ENCODE data around the gene USP6NL.
"Not testable (repeated sequence)": the region's sequence is repeated elsewhere in the genome, so short reads cannot be mapped to it uniquely, and the experiment has no call there.

USP6NL gene

DNA sequence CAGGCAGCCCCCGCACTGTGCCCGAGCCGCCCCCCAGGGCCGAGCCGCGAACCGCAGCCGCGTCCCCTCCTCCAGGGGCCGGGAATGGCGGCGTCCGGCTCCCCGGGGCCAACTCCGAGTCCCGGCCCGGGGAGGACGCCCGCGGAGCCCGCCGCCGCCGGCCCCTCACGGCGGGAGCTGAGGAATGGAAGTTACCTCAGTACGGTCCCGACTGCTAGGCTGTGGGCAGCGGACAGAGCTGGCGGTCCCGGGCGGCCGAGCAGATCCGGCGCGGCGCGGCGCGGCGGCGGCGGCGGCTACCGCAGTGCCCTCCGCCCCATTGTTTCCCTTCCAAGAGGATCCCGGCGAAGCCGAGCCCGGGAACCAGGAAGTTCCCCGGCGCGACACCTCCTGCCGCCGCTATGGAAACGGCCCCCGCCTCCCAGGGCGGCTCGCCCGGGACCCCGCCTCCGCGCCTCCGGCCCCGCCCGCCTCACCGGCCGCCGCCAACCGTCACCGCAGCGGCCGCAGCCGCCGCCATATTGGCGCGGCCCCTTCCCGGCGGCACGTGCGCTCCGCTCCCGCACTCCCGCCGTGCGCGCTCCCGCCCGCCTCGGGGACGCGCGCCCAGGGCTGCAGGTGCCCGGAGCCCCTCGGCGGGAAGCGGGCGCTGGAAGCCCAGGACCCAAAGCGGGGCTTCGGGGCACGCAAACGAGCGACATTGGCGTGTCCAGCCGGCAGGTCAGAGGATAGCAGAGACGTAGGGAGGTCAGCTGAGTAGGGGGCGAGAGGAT lies at the start of gene USP6NL:
Gene USP6NL, minus strand, starts transcription at position 403 of the 773 bp plus-strand sequence. CDS start 14,016 bp downstream, outside the sequence.
- no peak for DNase-seq (ENCODE audit: extremely low spot score, insufficient read length, low read depth)

DNA sequence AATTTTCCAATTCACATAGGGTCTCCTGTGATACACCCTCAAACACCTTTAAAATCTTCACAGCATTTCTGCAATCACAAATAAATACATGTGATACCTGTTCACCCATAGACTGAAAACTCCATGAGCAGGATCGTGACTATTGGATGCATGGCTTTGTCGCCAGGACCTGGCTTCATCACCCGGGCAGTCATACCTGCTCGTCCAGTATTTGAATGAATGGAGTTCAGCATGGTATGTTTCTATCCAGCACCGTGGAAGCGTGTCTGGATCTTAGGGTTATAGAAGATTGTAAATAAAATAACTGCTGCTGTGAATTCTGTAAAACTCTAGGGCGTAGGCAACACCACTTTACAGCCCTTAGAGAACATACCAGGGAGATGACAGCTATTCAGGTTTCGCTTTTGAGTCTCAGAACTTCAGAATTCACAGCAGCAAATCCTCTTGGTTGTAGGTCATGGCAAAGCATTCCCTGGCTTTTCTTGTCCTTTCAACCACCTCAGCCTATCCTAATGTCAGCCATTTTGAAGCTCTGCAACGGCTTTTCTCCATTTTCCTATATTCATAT lies 47.4 kb upstream of the USP6NL start:
- FAIRE-seq (no peak), DNase-seq (ENCODE audit: extremely low spot score, insufficient read length, low read depth) (no peak)

More for the DNA sequence above, at the start of gene USP6NL:
- FAIRE-seq = peak; percentile 12

DNA sequence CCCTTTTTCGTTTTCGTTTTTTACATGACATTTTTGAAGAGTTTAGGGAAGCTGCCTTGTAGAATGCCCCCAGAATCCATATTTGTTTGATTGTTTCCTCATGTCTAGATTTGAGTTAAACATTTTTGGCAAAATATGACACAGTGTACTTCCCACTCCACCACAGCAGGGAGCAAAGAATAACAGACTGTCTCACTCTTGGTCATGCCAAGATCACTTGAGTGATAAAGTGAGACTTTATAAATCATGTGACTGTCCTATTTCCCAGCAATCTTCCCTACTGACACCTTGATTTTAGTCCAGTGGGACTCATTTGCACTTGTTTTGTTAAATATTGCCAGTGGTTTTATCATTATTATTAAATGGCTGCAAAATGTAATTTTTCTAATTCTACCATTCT lies 44.4 kb upstream of the USP6NL start:
- FAIRE-seq (no peak), DNase-seq (ENCODE audit: extremely low spot score, insufficient read length, low read depth) (no peak)

DNA sequence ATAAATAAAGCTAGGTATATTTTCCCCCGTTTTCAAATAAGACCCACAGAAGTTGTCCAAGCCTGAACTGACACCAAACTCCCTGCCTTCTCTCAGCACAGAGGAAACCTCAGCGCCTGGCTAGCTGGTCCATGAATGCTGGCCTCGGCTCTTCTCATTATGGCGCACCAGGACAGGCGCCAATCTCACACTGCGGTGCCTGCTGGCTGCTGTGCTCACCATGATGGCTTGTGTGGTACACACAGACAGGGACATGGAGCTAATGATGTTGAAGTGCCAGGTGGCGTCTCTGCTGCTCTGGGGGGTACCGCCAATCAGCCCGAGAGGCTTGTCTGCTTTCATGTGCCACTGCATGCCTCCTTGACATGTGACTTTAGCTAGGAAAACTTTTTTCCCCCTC lies 43.2 kb upstream of the USP6NL start:
- FAIRE-seq (no peak), DNase-seq (ENCODE audit: extremely low spot score, insufficient read length, low read depth) (no peak)

DNA sequence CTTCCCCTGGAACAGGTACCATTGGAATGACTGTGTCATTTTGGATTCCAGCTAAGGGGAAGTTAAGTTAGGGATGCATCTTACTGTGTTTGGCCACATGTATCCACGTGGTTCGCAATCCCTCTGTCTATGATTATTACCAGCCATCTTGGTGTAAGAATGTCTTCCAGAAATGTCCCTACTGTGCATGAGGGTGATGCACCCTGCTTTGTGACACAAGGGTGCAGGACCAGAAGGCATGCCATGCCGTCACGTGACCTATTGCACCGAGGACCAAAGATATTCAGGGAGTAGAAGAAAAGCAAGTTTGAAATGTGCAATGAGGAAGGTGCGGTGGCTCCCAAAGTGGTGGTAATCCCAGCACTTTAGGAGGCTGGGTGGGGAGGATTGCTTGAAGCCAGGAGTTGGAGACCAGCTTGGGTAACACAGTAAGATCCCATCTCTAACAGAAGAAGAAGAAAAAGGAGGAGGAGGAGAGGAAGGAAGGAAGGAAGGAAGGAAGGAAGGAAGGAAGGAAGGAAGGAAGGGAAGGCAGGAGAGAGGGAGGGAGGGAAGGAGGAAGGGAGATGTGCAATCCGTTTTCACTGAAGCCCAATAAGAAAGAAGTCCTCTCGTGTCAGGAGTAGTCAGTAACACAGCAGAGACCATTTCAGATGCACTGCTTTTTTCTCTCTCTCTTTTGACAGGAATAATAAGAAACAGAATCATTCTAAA lies 42.5 kb upstream of the USP6NL start:
- no peak for FAIRE-seq
- DNase-seq (ENCODE audit: extremely low spot score, insufficient read length, low read depth) = no peak

DNA sequence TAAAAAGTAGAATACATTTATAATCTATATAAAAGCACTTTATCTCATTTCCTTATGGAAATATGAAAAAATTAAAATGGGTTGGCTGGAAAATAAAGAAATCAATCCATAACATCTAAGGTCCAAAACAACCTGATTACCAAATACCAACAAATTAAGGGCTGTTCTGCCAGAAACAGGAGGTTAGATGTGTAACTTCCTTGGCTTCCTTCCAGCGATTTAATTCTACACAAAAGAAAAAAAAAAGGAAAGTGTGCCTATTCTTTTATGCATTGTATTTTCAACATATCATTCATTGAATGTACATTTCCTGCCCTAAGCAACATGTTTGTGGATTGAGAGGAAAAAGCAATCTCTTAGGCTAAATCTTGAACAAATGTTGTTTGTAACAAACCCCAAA lies 36.2 kb upstream of the USP6NL start:
- DNase-seq (ENCODE audit: extremely low spot score, insufficient read length, low read depth) (no peak), FAIRE-seq (no peak)

DNA sequence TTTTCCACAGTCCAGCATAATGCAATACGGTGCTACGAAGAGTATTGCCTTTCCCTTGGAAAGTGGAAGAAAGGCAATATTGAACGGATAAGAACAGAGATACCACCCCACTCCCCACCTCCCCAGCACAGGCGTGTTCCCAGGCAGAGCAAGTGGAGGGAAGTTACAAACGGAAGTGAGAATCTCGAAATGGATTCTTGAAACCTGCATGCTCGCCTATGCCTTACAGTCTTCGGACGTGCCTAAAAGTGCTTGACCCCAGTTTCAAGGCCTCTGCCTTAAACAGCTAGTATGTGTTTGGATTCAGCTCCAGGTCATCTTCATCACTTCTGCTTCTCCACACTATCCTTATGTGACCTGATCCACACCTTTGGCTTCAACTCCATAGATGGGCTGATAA lies 35.0 kb upstream of the USP6NL start:
- FAIRE-seq (no peak), DNase-seq (ENCODE audit: extremely low spot score, insufficient read length, low read depth) (no peak)

DNA sequence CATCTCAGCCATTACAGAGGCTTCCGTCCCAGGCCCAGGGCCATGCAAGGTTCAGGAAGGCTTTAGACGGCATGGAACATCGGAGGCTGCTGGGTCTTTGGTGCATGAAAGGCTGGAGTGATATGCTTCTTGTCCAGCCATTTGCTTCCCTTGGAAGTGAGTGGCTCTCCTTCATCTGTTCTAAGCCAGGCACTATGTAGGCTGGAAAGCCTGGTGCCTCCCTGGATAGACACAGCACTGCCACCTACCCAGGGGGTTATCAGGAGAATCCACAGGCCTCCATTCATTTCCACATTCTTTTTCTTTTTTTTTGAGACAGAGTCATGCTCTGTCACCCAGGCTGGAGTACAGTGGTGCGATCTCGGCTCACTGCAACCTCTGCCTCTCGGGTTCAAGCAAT lies 31.6 kb upstream of the USP6NL start:
- FAIRE-seq = no peak
- DNase-seq (ENCODE audit: extremely low spot score, insufficient read length, low read depth) = no peak

DNA sequence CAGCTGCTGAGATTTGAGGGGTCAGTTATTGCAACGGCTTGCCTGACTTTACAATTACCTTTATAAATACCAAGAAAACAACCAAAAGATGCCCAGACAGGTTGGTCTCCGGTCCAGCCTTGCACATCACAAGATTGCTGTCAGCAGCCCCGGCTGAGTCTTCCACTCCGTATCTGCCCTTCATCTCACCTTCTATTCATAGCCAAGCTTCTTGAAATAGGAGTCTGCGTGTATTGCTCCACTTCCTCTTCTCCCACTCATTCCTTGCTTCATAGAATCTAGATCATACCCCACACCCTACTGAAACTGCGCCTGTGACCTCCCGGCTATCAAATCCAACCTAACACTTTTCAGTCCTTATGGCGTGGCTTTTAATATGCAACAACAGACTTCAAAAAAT lies 31.1 kb upstream of the USP6NL start:
- DNase-seq (ENCODE audit: extremely low spot score, insufficient read length, low read depth) (no peak), FAIRE-seq (no peak)

DNA sequence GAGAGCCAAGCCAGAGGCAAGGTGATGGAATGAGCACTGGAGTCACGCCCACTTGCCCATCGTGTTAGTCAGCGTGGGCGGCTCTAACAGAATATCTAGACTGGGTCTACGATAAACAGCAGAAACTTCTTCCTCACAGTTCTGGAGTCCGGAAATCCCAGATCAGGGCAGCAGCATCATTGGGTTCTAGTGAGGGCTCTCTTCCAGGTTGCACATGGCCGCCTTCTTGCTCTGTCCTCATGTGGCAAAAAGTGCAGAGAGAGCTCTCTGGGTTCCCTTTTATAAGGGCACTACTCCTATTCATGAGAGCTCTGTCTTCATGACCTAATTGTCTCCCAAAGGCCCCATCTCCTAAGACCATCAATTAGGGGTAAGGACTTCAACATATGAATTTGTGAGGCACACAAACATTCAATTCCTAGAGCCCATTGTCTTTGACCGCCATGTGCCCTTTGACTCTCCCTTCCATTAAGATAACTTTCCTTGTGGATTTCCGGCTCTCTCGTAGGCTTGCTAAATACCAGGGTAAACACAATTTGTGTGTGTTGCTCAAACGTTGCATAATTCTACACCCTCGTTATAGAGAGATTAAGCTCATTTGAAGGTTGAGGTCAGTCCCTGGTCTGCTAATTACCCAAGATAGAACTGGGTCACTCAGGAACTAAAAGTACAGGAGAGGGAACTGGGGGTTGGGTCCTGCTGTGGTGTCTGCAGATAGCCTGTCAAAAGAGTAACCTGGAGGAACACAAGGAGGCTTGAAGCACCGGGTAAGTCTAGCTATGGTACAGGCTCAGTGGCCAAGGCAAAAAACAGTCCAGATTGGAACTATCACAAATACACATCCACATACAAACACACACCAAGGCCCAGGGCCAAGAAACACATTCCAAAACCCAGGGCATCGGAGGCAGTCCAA lies 28.7 kb upstream of the USP6NL start:
- FAIRE-seq (no peak), DNase-seq (ENCODE audit: extremely low spot score, insufficient read length, low read depth) (no peak)

DNA sequence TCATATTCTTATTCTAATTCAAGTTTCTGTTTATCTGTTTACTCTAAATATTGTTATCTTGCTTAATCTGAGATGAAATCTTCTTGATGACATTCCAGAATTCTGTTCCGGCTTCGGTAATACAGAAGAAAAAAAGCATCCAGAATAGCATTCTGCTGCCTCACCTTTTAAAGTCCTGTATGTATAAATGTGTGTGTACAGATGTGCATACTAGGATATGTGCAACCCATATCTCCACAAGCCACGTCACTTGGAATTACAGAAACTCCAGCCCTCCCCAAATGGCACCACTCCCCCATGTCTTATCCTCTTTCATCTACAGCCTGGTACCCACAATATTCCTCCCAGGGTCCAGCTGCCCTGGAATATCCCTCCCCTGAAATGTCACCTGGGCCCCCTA lies 27.9 kb upstream of the USP6NL start:
- DNase-seq (ENCODE audit: extremely low spot score, insufficient read length, low read depth) (no peak), FAIRE-seq (no peak)

DNA sequence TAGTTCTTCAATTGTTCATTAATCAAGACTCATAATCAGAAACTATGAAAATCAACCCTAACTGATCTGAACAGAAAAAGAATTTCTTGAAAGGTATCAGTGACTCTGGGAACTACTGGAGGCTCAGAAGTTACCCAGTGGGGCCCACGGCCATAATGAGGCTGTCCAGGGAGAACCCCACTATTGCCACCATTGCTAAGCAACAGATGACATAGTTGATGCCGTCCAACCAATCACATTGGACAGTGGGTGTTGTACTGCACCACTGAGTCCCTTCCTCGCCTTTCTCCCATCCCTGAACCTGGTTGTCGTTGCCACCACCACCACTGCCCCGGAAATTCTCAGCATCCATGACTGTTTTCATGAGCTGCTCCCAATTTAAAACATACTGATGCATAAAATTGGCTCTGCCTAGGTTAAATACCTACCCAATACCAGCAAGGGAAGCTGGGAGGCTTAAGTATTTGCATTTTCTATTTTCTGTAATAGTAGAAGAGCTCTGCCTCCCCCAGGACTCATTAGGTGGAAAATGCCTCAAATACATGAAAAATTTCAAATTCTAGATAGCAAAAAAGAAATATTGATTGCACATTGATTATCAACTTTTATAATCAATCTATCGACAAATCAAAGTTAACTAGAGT lies 26.7 kb upstream of the USP6NL start:
- FAIRE-seq = peak; percentile 36
- peak; percentile 32 for DNase-seq (ENCODE audit: extremely low spot score, insufficient read length, low read depth)

DNA sequence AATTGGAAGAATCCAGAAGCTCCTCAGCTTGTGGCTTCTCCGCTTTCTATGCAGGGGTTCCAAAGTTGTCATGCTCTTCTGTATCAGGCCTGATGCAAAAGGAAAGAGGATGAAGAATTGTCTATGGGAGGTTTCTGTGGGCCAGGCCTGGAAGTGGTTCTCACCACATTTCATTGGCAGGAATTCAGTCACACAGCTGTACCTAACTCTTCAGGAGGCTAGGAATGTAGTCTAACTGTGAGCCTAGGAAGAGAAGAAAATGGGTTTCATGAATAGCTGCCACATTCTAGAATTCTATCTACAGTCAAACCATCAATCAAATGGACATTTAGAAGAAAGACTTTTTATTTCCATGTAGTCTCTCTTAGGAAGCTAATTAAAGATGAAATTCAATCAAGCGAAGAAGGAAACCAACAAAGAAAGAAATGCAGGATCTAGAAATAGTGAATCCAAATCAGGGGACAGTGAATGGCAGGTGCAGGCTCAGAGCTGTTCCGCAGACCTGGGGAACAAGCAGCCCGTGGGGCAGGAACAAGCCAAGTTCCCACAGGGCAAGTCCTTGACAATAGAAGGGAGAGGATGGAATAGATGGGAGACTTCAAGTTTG lies 25.4 kb upstream of the USP6NL start:
- FAIRE-seq (no peak), DNase-seq (ENCODE audit: extremely low spot score, insufficient read length, low read depth) (no peak)

DNA sequence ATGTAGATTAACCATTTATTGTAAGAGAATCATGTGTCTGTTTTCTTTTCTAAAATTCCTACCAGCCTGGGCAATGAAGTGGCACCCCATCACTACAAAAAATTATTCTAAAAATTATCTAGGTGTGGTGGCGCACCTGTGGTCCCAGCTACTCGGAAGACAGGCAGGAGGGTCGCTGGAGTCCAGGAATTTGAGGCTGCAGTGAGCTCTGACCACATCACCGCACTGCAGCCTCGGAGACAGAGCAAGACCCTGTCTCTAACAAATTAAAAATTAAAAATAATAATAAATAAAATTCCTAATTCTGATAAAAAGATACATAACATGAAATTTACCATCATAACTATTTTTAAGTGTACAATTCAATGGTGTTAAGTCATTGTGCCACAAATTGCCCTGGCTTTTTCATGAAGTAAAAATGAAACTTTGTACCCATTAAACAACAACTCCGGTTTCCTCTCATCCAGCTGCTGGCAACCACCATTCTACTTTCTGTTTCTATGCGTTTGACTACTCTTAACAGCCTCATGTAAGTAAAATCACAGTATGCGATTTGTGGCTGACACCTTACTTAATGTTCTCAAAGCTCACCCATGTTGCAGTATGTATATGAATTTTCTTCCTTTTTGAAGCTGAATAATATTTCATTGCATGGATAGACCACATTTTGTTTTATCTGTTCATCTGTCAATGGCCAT lies 20.6 kb upstream of the USP6NL start:
- FAIRE-seq (peak; percentile 99), DNase-seq (ENCODE audit: extremely low spot score, insufficient read length, low read depth) (peak; percentile 42)

DNA sequence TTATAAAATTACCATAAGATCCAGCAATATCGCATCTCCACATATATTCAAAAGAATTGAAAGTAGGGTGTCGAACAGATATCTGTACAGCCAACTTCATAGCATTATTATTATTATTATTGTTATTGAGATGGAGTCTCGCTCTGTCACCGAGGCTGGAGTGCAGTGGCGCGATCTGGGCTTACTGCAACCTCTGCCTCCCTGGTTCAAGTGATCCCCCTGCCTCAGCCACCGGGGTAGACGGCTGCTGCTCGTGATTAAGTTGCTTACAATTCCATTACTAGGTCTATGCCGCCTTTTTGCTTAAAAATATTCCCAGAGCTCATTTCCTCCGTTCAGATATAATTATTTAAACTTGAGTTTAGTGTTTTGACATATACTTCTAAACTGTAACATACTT lies 19.8 kb upstream of the USP6NL start:
- FAIRE-seq = no peak
- DNase-seq (ENCODE audit: extremely low spot score, insufficient read length, low read depth) = no peak

DNA sequence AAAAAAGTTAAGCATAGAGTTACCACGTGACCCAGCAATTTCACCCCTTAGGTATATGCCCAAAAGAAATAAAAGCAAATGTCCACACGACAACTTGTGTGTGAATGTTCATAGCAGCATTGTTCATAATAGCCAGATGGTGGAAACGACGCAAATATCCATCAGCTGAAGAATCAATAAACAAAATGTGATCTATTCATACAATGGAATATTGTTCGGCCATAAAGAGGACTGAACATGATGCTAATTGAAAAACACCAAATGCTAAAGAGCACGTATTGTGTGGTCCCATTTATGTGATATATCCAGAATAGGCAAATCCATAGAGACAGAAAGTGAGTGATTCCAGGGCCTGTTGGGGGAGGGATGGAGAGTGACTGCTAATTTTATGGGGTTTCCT lies 18.3 kb upstream of the USP6NL start:
- no peak for DNase-seq (ENCODE audit: extremely low spot score, insufficient read length, low read depth)
- peak; percentile 21 for FAIRE-seq

DNA sequence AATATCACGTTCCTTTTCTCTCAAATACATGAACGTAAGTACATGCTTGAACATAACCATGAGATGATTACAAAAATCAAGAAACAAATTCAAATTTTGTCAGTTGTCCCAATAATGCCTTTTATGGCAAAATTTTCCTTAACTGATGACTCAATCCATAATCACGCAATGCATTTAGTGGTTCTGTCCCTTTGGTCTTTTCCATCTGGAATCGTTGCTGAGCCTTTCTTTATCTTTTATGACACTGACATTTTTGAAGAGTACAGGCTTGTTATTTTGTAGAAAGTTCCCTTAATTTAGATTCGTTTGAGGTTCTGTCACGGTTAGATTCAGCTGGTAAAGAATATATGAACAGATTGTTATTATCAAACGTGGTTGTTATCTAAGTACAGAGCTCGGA lies 16.5 kb upstream of the USP6NL start:
- not testable (repeated sequence) for DNase-seq (ENCODE audit: extremely low spot score, insufficient read length, low read depth); FAIRE-seq

DNA sequence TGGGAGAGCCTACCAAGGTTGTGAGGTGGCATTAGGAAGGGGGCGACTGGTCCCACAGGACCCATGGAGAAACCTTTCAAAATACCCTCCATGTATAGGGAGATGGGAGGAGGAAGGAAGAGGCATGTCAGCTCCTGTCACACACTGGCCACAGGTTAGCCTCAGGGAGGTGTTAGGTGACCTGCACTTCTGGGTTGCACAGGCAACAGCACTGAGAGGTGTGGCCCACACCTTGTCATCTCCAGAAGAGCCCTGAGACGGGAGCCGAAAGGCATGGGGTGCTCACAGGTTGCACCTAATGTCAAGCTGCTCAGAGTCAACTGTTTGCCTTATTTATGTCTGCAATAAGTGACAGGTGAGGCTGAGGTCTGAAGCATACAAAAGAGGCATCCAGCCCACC lies 14.6 kb upstream of the USP6NL start:
- FAIRE-seq = peak; percentile 72
- DNase-seq (ENCODE audit: extremely low spot score, insufficient read length, low read depth) = no peak
